Stimulated activated naive CD8-positive, alpha-beta T cell treated with anti-CD3 and anti-CD28 coated beads, Interleukin-15, amount 100 ng/mL, for 72 hours (primary cell): ENCODE measurements around the gene ENPP6.

ENCODE experiments used
- ATAC-seq: fragments of 150-1000 bp; cut with Tn5 transposase; 2 replicates; pipeline ENCODE4 v1.10.0; 2021; ENCODE audit warnings: mild to moderate bottlenecking, moderate library complexity
- DNase-seq, 2 donors: peaks; one replicate each; pipeline ENCODE4 v3.0.0; 2021 to 2022
- H3K27ac Mint-ChIP-seq, 2 donors: one replicate each; pipeline ENCODE4 v1.8.0; 2022; ENCODE audit warnings: mild to moderate bottlenecking in 2 of 2, mixed read lengths in 2 of 2, moderate library complexity in 2 of 2
- H3K27me3 Mint-ChIP-seq: one replicate; pipeline ENCODE4 v1.8.0; 2022; ENCODE audit warnings: mixed read lengths
- H3K4me1 Mint-ChIP-seq: one replicate; pipeline ENCODE4 v1.8.0; 2022; ENCODE audit warnings: mild to moderate bottlenecking, mixed read lengths
- H3K4me3 Mint-ChIP-seq, 2 donors: one replicate each; pipeline ENCODE4 v1.8.0; 2022; ENCODE audit warnings: mild to moderate bottlenecking in 2 of 2, mixed read lengths in 2 of 2, moderate library complexity in 1 of 2
- H3K9me3 Mint-ChIP-seq, 2 donors: one replicate each; pipeline ENCODE4 v1.8.0; 2022; ENCODE audit warnings: mixed read lengths in 2 of 2

The ENPP6 gene

DNA sequence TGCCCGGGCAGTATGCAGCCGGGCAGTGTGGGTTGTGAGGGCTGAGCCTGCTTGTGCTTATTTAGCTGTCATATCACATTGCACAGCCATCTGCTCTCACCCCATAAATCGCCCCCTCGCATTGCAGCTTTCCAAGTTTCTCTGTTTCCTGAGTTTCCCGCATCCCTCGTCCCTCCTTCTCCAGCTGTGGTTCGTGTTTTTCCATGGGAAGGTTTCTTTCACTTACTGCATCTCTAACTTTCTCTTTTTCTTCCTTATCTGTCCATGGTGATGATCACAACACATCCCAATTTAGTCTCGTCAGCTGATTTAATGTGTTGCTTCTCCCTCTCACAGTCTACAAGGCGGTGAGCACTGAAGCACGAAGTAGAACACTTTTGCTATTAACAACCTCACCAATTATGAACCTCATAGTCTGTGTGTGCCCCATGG is 118.1 kb downstream of the ENPP6 start:
- Mint-ChIP-seq H3K27ac (peak overlapping the region in 1 of 2 donors; percentile 34), H3K4me1 (peaks cover 8% of the 10 kb centered on the region), H3K27me3 (peaks cover 14% of the 10 kb centered on the region), H3K9me3 (no peaks in the 10 kb centered on the region), H3K4me3 (no peak overlapping the region)
- DNase-seq (no peak), ATAC-seq (no peak)

GRCh38 chr4:184099000-184099399 is 118.7 kb downstream of the ENPP6 start:
- ATAC-seq (no peak), DNase-seq (no peak)
- Mint-ChIP-seq H3K9me3 (no peaks in the 10 kb centered on the region), H3K4me1 (peaks cover 8% of the 10 kb centered on the region), H3K27me3 (peaks cover 14% of the 10 kb centered on the region), H3K4me3 (no peak overlapping the region), H3K27ac (no peak overlapping the region)

- Mint-ChIP-seq H3K27me3 (peaks cover 14% of the 10 kb centered on the region), H3K4me1 (peaks cover 8% of the 10 kb centered on the region), H3K9me3 (no peaks in the 10 kb centered on the region), H3K4me3 (peak overlapping the region; percentile 74 to 75), H3K27ac (no peak overlapping the region)
- ATAC-seq (peak; percentile 10), DNase-seq (no peak)
Observed at GRCh38 chr4:184097815-184098214, 119.9 kb downstream of the ENPP6 start.

DNA sequence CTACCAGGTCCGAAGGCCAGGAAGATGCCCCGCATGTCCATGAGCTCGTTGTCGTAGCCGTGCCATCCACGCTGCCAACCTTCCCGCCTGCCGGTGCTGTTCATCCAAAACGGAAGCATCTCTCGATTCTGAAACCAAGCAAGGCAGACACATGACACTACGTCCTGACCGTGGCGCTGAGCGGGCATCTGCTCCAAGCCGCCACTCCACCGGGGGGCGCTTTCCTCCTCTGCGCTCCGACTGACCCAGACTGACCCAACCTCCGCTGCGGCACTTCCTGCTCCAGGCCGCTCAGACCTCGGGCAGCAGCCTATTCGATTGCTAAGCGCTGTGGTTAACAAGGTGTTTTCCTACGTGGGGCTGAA is 120.5 kb downstream of the ENPP6 start:
- H3K4me1 Mint-ChIP-seq: peaks cover 8% of the 10 kb centered on the region
- peaks cover 14% of the 10 kb centered on the region for H3K27me3 Mint-ChIP-seq
- no peak overlapping the region for H3K27ac Mint-ChIP-seq
- DNase-seq (peak; percentile 19 to 67), ATAC-seq (peak; percentile 84)
- H3K4me3 Mint-ChIP-seq: peak overlapping the region; percentile 74 to 75
- no peaks in the 10 kb centered on the region for H3K9me3 Mint-ChIP-seq

- no peak for DNase-seq
- Mint-ChIP-seq H3K4me3 (peak overlapping the region; percentile 74 to 75), H3K9me3 (no peaks in the 10 kb centered on the region), H3K4me1 (peaks cover 8% of the 10 kb centered on the region), H3K27ac (no peak overlapping the region), H3K27me3 (peaks cover 14% of the 10 kb centered on the region)
- no peak for ATAC-seq
Observed at GRCh38 chr4:184096561-184097240, 121.0 kb downstream of the ENPP6 start.

- Mint-ChIP-seq H3K4me1 (peaks cover 8% of the 10 kb centered on the region), H3K27me3 (peaks cover 14% of the 10 kb centered on the region), H3K9me3 (no peaks in the 10 kb centered on the region), H3K4me3 (no peak overlapping the region), H3K27ac (no peak overlapping the region)
- ATAC-seq (no peak), DNase-seq (no peak)
Observed at GRCh38 chr4:184094532-184095159, 123.0 kb downstream of the ENPP6 start.

DNA sequence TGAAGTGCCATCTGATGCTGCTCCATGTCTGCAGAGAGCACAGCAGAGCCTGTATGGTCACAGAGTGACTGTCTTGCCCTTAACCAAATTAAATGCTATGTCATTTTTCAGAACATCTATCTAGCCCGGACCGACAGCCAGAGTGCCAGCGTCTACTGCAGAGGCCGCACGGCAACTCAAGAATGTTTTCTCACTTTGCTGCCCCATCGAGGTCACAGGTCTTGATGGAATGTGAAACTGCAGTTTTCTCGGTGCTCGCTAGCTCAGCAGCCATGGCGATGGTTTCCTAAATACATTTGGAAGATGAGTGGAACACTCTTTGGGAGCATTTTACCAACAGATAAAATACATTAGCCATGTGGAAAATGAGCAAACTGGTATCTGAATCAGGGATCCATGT is 125.7 kb downstream of the ENPP6 start:
- DNase-seq (no peak), ATAC-seq (no peak)
- no peaks in the 10 kb centered on the region for H3K9me3 Mint-ChIP-seq
- peaks cover 2% of the 10 kb centered on the region for H3K4me1 Mint-ChIP-seq
- H3K4me3 Mint-ChIP-seq: no peak overlapping the region
- H3K27me3 Mint-ChIP-seq: peaks cover 10% of the 10 kb centered on the region
- no peak overlapping the region for H3K27ac Mint-ChIP-seq

DNA sequence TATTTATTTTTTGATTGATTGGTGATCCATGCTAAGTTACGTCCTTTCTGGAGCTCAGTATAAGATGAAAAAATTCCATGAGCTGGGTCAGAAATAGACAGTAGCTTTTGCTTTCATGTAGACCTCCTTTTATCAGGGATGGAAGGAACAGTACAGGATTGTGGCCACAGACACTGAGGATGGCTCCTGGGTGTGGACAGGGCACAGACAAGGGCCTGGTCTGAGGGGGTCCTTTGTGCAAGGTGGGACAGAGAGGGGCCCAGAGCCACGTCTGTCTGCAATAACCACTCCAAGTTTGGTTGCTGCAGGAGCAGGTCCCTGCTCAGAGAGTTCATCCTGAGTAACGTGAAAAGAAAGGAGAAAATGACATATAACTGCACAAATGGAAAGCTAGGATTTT is 127.1 kb downstream of the ENPP6 start:
- Mint-ChIP-seq H3K27ac (no peak overlapping the region), H3K4me3 (no peak overlapping the region), H3K9me3 (no peaks in the 10 kb centered on the region), H3K4me1 (no peaks in the 10 kb centered on the region), H3K27me3 (peaks cover 7% of the 10 kb centered on the region)
- ATAC-seq (no peak), DNase-seq (no peak)

GRCh38 chr4:184080674-184081073 is 137.0 kb downstream of the ENPP6 start:
- Mint-ChIP-seq H3K9me3 (no peaks in the 10 kb centered on the region), H3K4me1 (no peaks in the 10 kb centered on the region), H3K27ac (no peak overlapping the region), H3K4me3 (no peak overlapping the region), H3K27me3 (peaks cover 51% of the 10 kb centered on the region)
- ATAC-seq (no peak), DNase-seq (no peak)

DNA sequence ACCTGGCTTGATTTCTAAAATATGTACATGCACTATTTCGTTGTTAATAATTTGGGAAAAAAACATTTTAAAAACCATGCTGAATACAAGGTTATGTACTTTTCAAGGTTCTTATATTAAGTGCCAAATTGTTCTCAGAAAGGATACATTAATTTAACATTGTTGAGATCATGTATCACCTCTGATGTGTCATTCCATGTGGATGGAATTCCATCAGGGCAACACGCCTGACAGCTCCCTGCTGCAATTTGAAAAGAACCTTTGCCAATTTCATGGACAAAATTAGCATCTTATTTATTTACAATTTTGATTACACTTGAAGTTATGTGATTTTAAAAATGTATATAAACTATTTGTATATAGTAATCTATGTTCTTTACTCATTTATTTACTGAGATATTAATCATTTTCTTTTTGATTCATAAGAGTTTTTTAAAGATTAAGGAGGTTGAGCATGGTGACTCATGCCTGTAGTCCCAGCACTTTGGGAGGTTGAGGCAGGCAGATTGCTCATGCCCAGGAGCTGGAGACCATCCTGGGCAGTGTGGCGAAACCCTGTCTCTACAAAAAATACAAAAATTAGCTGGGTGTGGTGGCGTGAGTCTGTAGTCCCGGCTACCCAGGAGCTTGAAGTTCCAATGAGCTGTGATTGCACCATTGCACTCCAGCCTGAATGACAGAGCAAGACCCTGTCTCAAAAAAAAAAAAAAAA is 142.8 kb downstream of the ENPP6 start:
- H3K9me3 Mint-ChIP-seq: peaks cover 21 to 22% of the 10 kb centered on the region in 2 donors
- no peak for DNase-seq
- no peaks in the 10 kb centered on the region for H3K4me1 Mint-ChIP-seq
- no peak for ATAC-seq
- H3K27ac Mint-ChIP-seq: no peak overlapping the region
- peaks cover 27% of the 10 kb centered on the region for H3K27me3 Mint-ChIP-seq
- no peak overlapping the region for H3K4me3 Mint-ChIP-seq

DNA sequence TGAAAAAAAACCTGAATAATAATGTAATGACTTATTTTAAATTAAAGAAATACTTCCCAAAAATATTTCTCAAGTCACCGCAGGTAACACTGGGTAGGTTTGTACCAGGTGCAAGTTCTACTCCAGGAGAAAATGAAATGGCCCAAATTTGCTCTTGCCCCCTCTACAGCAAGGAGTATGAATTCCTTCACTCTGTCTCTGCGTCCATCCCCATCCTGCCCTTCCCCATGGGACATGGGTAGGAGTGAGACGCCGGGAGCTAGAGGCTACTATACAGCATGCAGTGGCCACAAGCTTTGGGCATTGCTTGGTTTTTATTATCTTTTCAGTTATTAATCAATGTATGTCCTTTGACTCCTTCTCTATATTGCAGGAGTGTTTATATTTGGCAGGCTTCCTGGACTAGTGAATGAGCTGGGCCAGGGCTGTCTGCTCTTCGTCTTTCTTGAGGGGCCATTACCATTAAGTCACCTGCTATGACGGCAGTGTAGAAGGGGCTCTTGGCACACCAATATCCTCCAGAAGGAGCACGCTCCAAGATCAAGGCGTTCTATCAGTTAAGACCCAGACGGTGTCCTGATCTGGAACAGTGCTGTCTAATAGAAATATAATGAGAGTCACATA is 149.6 kb downstream of the ENPP6 start:
- H3K4me1 Mint-ChIP-seq: no peaks in the 10 kb centered on the region
- ATAC-seq: no peak
- no peak for DNase-seq
- H3K9me3 Mint-ChIP-seq: peaks cover 14% of the 10 kb centered on the region in 2 donors
- no peak overlapping the region for H3K27ac Mint-ChIP-seq
- no peak overlapping the region for H3K4me3 Mint-ChIP-seq
- H3K27me3 Mint-ChIP-seq: peaks cover 20% of the 10 kb centered on the region

DNA sequence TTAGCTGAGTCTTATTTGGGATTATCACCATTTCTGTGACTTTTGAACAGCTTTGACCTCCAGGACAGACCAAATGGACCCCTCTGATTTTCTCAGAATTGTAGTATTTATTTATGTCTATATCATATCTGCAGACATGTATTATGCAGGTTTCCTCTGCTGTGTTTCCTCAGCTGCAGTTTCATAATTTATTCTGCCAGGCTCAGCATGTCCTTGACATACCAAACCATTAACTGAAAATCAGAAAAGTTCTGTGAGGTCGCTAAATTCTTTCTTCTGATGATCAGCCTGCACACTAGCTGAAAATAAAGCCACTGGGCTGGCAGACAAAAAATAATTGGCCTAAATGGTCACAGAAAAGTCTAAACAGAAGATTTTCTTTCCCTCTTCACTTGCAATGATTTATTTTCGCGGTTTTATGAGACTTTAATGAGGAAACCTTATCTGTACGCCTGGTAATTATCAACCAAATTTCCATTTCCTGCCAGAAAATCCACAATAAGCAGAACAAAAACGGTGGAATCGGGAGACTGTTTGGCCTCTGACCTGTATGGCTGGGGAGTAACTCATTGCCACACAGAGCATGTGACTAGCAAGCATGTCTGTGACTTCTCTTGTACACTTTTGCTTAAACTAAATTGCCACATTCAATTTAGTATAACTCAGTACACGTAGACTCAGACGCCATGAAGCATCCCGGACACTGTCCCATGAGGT is 150.9 kb downstream of the ENPP6 start:
- ATAC-seq (no peak), DNase-seq (no peak)
- H3K4me1 Mint-ChIP-seq: no peaks in the 10 kb centered on the region
- no peak overlapping the region for H3K4me3 Mint-ChIP-seq
- H3K9me3 Mint-ChIP-seq: peaks cover under 1 to 2% of the 10 kb centered on the region in 2 donors
- no peak overlapping the region for H3K27ac Mint-ChIP-seq
- peaks cover 20% of the 10 kb centered on the region for H3K27me3 Mint-ChIP-seq

GRCh38 chr4:184064877-184065276 is 152.8 kb downstream of the ENPP6 start:
- ATAC-seq (no peak), DNase-seq (no peak)
- Mint-ChIP-seq H3K9me3 (no peaks in the 10 kb centered on the region), H3K27me3 (peaks cover 20% of the 10 kb centered on the region), H3K27ac (no peak overlapping the region), H3K4me3 (no peak overlapping the region), H3K4me1 (no peaks in the 10 kb centered on the region)

- DNase-seq: no peak
- no peak overlapping the region for H3K27ac Mint-ChIP-seq
- no peak overlapping the region for H3K4me3 Mint-ChIP-seq
- peaks cover 20% of the 10 kb centered on the region for H3K27me3 Mint-ChIP-seq
- no peaks in the 10 kb centered on the region for H3K9me3 Mint-ChIP-seq
- ATAC-seq: no peak
- H3K4me1 Mint-ChIP-seq: no peaks in the 10 kb centered on the region
Observed at GRCh38 chr4:184062769-184063168, 154.9 kb downstream of the ENPP6 start.

DNA sequence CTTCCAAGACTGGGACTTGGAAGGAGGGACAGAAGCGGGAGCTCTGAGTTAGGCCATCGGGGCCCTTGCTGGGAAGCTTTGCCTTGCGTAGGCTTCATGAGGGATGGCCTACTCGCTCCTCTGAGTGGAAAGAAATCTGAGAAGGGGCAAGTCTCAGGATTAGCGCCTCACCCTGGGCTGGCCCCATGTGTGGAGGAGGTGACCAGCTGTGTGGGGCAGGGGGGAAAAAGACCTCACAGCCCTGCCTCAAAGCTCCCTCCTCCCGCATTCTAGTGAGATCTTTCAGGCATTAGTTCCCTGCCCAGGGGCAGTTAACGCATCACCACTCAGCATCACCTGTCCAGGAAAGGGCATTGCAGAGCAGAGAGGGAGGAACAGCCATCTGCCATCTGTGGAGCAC is 156.1 kb downstream of the ENPP6 start:
- DNase-seq (no peak), ATAC-seq (peak; percentile 15)
- H3K27me3 Mint-ChIP-seq: peaks cover 9% of the 10 kb centered on the region
- H3K4me3 Mint-ChIP-seq: no peak overlapping the region
- H3K27ac Mint-ChIP-seq: no peak overlapping the region
- no peaks in the 10 kb centered on the region for H3K4me1 Mint-ChIP-seq
- no peaks in the 10 kb centered on the region for H3K9me3 Mint-ChIP-seq
